ENCODE data around the gene FCRLB.

- TF ChIP-seq CTCF (tag by site-specific recombination; IDR thresholded peaks at IDR 0.05) (no peak), ZBTB11 (tag by site-specific recombination; conservative IDR thresholded peaks at IDR 0.05; ENCODE audit: low read depth) (no peak), ZFP41 (tag by site-specific recombination; IDR thresholded peaks at IDR 0.05; ENCODE audit: borderline replicate concordance) (no peak), TCF7L2 (IDR thresholded peaks at IDR 0.05; ENCODE audit: borderline replicate concordance, low read depth, low read length) (no peak), RBAK (tag by site-specific recombination; IDR thresholded peaks at IDR 0.05) (no peak), ZNF2 (tag by site-specific recombination; IDR thresholded peaks at IDR 0.05) (no peak), SP3 (tag by site-specific recombination; IDR thresholded peaks at IDR 0.05) (no peak), PATZ1 (tag by site-specific recombination; IDR thresholded peaks at IDR 0.05) (no peak), ZNF157 (tag by site-specific recombination; IDR thresholded peaks at IDR 0.05) (no peak), TRIM28 (IDR thresholded peaks at IDR 0.05; ENCODE audit: borderline replicate concordance, low read length) (no peak), ZNF792 (tag by site-specific recombination; IDR thresholded peaks at IDR 0.05) (no peak), ZNF366 (tag by site-specific recombination; conservative IDR thresholded peaks at IDR 0.05) (no peak; the same call in 1 of the 2 replicates), ZFP69B (tag by site-specific recombination; IDR thresholded peaks at IDR 0.05) (no peak)
Measured at GRCh38 chr1:161676441-161676840, 44.9 kb upstream of the FCRLB start.

Measured in HEK293 (cell line).